ENCODE measurements around the gene SPNS2. TPM values are rescaled to one million over a fixed set of nuclear protein-coding genes. Genes with fewer than 3 reads are reported as not detected.

The SPNS2 gene
- total RNA-seq, 2 experiments from 2014 or later, result 0.15 to 0.60 TPM

DNA sequence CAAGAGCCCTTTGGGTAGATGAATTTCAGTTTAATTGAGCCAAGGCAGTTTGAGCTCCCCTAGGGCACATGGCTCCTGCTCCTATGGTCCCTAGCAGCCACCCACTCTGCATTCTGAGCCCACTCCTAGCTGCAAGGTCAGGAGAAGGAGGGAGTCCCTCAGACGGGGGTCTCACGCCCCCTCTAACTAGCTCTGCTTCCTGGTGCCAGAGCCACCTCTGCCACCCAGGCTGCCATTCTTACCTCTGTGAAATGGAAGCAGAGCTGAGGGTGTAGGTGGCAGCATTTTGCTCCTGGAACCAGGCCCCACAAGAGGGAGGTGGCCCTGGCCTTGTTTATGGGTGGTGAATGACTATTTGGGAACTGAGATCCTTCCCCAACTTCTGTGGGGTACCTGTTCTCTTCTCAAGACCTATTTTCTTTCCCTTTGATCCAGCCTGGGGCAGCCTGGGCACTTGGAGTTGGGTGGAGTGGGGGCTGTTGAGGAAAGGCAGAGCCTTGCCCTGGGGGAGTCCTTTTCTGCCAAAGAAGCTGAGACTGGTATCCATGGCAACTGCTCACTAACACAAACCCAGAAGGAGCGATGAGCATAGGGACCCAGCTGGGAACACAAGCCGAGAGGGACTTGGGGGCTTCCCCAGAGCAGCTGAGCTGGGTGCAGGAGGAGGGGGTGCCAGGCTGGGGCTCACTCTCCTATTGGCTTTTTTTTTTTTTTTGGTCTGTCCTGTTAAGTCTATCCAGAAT is 4.8 kb downstream of the SPNS2 start:
- H3K27ac Mint-ChIP-seq, result no peak overlapping the region
- H3K4me3 Mint-ChIP-seq, result no peak overlapping the region
- peaks cover 30% of the 10 kb centered on the region for H3K4me1 Mint-ChIP-seq
- POLR2A ChIA-PET, result interaction anchor here (1.1 to 1.2 kb wide), 2 partner anchors 12 to 23 kb away, joined by 4 read pairs; no protein-coding TSS in a partner anchor
- no peak for DNase-seq
- H3K36me3 Mint-ChIP-seq (ENCODE audit: low read depth), result no peaks in the 10 kb centered on the region
- CTCF ChIA-PET, result interaction anchor here (0.7 kb wide), 1 partner anchor 119 kb away, joined by 4 read pairs; no protein-coding TSS in a partner anchor
- H3K27me3 Mint-ChIP-seq, result peaks cover 31% of the 10 kb centered on the region
- no peaks in the 10 kb centered on the region for H3K9me3 Mint-ChIP-seq

DNA sequence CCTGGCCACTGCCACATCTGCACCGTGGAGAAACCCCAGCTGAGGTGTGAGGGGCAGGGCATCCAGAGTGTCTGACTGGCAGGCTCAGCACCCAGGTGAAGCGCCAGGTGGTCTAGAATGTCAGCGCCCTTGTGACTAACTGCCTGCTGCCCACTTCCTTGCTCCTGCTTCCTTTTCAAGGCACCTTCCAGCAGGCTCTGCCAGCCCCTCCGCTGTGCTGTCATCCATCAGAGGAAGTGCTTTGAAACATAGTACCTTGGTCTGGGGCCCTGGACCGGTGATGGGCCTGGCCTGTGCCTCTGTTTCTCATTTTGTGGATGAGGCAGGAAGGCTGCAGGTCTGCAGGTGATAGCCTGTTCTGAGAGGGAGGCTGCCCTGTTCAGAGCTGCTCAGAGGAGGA is 5.5 kb downstream of the SPNS2 start:
- Mint-ChIP-seq H3K4me3 (no peak overlapping the region), H3K9me3 (no peaks in the 10 kb centered on the region), H3K27me3 (peaks cover 31% of the 10 kb centered on the region), H3K27ac (no peak overlapping the region), H3K4me1 (peaks cover 37% of the 10 kb centered on the region), H3K36me3 (ENCODE audit: low read depth) (no peaks in the 10 kb centered on the region)
- POLR2A ChIA-PET, result interaction anchor here (1.1 kb wide), 1 partner anchor 18 kb away, joined by 5 read pairs; no protein-coding TSS in a partner anchor
- DNase-seq, result no peak
- CTCF ChIA-PET, result no interaction called here

DNA sequence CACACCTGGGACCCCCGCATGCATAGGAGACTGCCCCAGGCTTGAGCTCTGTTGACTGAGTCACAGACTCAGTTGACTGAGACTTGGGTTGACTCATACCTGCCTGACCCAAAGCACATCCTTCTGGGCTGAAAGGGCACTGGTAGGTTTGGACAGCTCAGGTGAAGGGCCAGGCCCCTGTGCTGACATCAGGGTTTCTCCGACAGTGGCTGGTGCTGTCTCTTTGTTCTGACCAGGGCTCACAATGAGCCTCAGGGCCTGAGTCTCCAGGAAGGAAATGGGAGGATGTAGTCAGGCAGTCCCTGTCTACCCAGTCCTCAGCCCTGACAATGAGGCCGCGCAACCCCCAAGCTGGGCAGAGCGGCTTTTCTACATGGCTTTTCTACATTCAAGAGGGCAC is 6.5 kb downstream of the SPNS2 start:
- DNase-seq, result no peak
- peaks cover 36% of the 10 kb centered on the region for H3K4me1 Mint-ChIP-seq
- no peaks in the 10 kb centered on the region for H3K36me3 Mint-ChIP-seq (ENCODE audit: low read depth)
- POLR2A ChIA-PET, result interaction anchor here (1.1 to 1.5 kb wide), 2 partner anchors 19 to 21 kb away, joined by 3 to 5 read pairs; no protein-coding TSS in a partner anchor
- no peak overlapping the region for H3K27ac Mint-ChIP-seq
- no peak overlapping the region for H3K4me3 Mint-ChIP-seq
- no peaks in the 10 kb centered on the region for H3K9me3 Mint-ChIP-seq
- CTCF ChIA-PET, result no interaction called here
- H3K27me3 Mint-ChIP-seq, result peaks cover 26% of the 10 kb centered on the region

DNA sequence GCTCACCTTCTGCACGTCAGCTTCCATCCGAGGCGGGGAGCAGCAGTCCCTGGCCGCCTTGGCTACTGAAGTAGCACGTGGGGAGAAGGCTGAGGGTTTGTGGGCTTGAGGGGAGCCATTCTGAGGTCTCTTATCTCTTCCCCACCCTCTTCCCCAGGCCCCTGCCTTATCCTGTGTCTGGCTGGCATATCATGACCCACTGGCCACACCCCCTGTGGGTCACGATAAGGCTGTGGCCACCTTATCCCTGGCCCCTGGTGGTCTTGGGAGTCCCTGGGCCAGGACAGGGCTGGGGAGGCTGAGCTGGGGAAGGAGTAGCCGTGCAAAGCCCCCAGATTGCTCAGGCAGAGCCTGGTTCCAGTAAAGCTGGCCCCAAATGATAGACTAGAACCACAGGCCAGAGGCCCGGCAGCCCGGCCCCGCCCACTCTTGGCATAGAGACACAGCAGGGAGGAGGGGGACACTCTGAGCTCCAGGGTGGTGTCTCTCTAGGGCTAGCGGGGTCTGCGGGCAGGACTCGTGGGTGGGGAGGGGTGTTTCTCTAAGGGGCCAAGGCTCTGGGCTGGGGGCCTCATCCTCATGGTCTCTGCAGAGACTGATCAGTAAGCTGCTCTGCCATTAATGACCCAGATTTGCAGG is 7.6 kb downstream of the SPNS2 start:
- CTCF ChIA-PET, result no interaction called here

DNA sequence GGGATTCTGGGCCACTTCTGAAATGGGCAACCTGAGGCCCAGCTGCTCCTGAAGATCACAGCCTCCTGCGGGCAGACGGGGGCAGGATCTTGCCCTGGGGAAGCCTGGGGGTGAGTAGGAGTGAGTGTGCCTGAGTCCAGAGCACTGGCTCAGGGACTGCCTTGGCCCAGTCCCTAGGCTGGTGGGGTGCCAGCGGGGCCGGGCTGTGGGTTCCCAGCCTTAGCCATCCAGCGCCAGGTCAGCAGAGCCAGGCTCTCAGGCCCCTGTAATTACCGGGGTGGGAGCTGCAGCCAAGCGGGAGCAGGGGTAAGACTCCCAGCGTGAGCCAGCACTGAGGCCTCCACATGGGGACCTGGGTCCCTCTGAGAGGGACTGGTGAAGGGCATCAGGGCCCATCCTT is 8.2 kb downstream of the SPNS2 start:
- H3K4me3 Mint-ChIP-seq, result no peak overlapping the region
- no peak for DNase-seq
- ChIA-PET CTCF (no interaction called here), POLR2A (no interaction called here)
- H3K4me1 Mint-ChIP-seq, result peaks cover 38% of the 10 kb centered on the region
- no peak overlapping the region for H3K27ac Mint-ChIP-seq
- H3K9me3 Mint-ChIP-seq, result no peaks in the 10 kb centered on the region
- peaks cover 9% of the 10 kb centered on the region for H3K27me3 Mint-ChIP-seq
- no peaks in the 10 kb centered on the region for H3K36me3 Mint-ChIP-seq (ENCODE audit: low read depth)

More for the DNA sequence above, 7.6 kb downstream of the SPNS2 start:
- H3K36me3 Mint-ChIP-seq (ENCODE audit: low read depth), result no peaks in the 10 kb centered on the region
- no peak for DNase-seq
- no peaks in the 10 kb centered on the region for H3K9me3 Mint-ChIP-seq
- peaks cover 38% of the 10 kb centered on the region for H3K4me1 Mint-ChIP-seq
- H3K27ac Mint-ChIP-seq, result no peak overlapping the region
- POLR2A ChIA-PET, result interaction anchor here (1.5 kb wide), 1 partner anchor 22 kb away, joined by 3 read pairs; no protein-coding TSS in a partner anchor
- peaks cover 15% of the 10 kb centered on the region for H3K27me3 Mint-ChIP-seq
- no peak overlapping the region for H3K4me3 Mint-ChIP-seq

DNA sequence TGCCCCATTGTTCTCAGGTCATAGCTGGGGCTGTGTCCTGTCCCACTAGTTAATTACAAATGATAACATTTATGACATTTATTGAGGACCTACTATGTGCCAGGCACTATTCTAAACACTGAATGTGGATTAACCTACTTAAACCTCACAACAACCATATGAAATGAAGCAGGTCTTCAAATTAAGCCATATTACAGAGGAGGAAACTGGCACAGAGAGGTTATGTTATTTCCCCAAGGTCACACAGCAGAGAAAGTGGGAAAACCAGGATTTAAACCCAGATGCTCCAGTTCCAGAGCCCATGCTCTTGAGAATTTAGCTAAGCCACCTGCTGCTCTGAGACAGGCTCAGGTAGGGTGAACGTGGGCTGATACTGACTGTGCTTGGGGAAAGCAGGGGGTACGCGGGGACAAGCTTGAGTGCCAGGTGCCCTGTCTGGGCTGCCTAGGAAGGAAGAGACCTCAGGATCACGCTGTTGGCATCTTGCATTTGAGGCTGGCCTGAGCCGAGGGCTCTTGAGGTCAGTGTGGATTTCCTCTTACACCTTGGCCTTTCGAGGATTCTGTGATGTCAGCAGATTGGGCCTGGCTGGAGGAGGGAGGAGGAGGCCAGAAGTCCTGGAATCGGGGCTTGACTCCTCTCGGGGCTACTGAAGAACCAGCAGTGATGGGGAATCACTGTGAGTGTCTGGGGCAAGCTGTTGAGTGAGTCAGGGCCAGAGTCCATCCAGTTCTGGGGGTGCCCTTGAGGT is 8.9 kb downstream of the SPNS2 start:
- Mint-ChIP-seq H3K27ac (no peak overlapping the region), H3K4me3 (no peak overlapping the region), H3K36me3 (ENCODE audit: low read depth) (no peaks in the 10 kb centered on the region), H3K4me1 (peaks cover 38% of the 10 kb centered on the region), H3K9me3 (no peaks in the 10 kb centered on the region), H3K27me3 (peaks cover 9% of the 10 kb centered on the region)
- ChIA-PET POLR2A (no interaction called here), CTCF (no interaction called here)
- no peak for DNase-seq

DNA sequence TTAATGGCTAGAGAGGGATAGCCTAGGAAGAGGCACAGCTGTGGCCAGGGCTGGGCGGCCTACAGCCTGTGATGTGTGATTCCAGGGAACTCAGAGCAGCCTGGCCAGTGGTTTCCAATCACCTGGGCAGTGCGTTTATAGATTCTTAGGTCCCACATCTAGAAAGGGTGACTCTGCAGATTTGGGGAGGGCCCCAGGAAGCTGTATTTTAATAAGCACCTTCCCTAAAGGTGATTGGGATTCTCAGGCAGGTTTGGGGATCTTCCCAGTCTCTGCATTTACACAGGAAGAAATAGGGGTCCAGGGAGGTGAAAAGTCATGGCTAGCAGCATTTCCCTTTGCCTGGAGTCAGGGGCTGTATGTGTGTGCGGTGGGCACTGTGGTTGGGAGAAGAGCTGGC is 9.5 kb downstream of the SPNS2 start:
- Mint-ChIP-seq H3K27me3 (peaks cover 5% of the 10 kb centered on the region), H3K4me3 (no peak overlapping the region), H3K4me1 (peaks cover 38% of the 10 kb centered on the region), H3K27ac (no peak overlapping the region), H3K36me3 (ENCODE audit: low read depth) (no peaks in the 10 kb centered on the region), H3K9me3 (no peaks in the 10 kb centered on the region)
- no peak for DNase-seq
- POLR2A ChIA-PET, result no interaction called here
- CTCF ChIA-PET, result no interaction called here

DNA sequence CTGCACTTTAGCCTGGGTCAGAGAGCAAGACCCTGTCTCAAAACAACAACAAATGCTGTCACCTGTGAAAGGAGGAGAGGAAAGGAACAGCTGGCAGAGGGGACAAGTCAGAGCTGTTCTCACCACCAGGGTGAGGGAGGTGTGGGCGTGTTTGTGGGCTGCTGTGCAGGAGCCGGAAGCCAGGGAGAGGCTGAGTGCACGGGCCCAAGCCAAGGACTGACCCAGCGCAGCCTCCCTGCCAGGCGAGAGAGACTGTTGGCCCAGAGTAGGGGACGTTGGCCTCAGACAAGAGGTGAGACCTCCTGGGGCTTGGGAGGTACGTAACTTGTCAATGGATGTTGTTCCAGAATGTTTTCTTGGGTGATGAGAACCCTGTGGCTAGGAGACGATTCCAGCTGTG is 10.7 kb downstream of the SPNS2 start:
- POLR2A ChIA-PET, result no interaction called here

DNA sequence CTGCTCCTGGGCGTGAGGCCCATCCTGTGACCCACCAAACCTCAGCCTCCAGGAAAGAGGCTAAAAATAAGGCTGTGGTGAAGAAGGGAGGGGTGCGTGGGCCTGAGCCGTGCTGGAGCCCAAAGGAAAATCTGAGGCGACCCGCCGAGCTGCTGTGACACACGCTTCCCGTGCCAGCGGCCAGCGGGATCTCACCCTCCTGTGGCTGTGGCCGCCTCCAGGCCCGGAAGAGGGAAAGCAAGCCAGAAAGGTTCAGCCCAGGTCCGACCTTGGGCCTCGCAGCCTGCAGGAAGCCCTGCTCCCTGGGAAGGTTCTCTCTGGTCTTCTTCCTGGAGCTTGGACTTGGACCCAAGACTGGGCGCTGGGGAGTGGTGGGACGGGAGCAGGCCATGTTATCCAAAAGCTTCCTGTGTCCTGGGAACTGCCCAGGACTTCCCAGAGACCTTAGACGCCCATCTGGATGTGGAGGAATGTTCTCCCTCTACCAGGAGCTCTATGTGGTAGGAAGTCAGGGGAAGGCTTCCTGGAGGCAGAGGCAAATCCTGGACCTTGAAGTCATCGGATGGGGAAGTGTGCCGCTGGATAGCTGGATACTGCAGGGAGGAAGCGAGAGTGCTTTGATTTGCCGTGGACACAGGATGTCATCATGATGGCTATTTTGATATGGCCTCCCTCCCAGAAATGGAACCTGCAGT is 11.4 kb downstream of the SPNS2 start:
- H3K4me3 Mint-ChIP-seq, result no peak overlapping the region
- H3K9me3 Mint-ChIP-seq, result no peaks in the 10 kb centered on the region
- peaks cover 21% of the 10 kb centered on the region for H3K4me1 Mint-ChIP-seq
- H3K36me3 Mint-ChIP-seq (ENCODE audit: low read depth), result no peaks in the 10 kb centered on the region
- no peak overlapping the region for H3K27ac Mint-ChIP-seq
- ChIA-PET POLR2A (no interaction called here), CTCF (interaction anchor here (1.3 to 1.5 kb wide), 2 partner anchors 10 to 57 kb away, joined by 3 to 4 read pairs; no protein-coding TSS in a partner anchor)
- H3K27me3 Mint-ChIP-seq, result peaks cover 5% of the 10 kb centered on the region
- DNase-seq, result no peak

More for the DNA sequence above, 10.7 kb downstream of the SPNS2 start:
- DNase-seq, result peak; percentile 60
- H3K27me3 Mint-ChIP-seq, result peaks cover 5% of the 10 kb centered on the region
- H3K36me3 Mint-ChIP-seq (ENCODE audit: low read depth), result no peaks in the 10 kb centered on the region
- peaks cover 28% of the 10 kb centered on the region for H3K4me1 Mint-ChIP-seq
- no peak overlapping the region for H3K4me3 Mint-ChIP-seq
- CTCF ChIA-PET, result interaction anchor here (1.0 to 1.5 kb wide), 3 partner anchors 9 to 88 kb away, joined by 3 to 4 read pairs (median 3); no protein-coding TSS in a partner anchor
- no peak overlapping the region for H3K27ac Mint-ChIP-seq
- no peaks in the 10 kb centered on the region for H3K9me3 Mint-ChIP-seq

DNA sequence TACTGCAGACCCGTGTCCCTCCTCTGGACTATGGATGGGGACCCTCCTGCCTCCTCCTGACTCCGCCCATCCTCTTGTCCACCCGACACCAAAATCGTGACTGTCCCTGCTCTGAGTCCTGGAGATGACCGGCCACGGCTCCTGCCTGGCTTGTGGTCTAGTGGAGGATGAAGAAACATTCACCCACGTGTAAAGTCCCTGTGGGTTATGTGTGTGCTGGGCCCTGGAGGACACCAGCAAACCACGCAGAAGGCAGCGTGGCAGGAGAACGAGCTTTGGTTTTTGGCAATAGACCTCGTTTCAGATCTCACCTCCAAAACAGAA is 11.9 kb downstream of the SPNS2 start:
- Mint-ChIP-seq H3K27me3 (peaks cover 5% of the 10 kb centered on the region), H3K36me3 (ENCODE audit: low read depth) (no peaks in the 10 kb centered on the region), H3K4me1 (peaks cover 20% of the 10 kb centered on the region), H3K9me3 (no peaks in the 10 kb centered on the region), H3K27ac (no peak overlapping the region), H3K4me3 (no peak overlapping the region)
- ChIA-PET CTCF (no interaction called here), POLR2A (no interaction called here)
- DNase-seq, result no peak

DNA sequence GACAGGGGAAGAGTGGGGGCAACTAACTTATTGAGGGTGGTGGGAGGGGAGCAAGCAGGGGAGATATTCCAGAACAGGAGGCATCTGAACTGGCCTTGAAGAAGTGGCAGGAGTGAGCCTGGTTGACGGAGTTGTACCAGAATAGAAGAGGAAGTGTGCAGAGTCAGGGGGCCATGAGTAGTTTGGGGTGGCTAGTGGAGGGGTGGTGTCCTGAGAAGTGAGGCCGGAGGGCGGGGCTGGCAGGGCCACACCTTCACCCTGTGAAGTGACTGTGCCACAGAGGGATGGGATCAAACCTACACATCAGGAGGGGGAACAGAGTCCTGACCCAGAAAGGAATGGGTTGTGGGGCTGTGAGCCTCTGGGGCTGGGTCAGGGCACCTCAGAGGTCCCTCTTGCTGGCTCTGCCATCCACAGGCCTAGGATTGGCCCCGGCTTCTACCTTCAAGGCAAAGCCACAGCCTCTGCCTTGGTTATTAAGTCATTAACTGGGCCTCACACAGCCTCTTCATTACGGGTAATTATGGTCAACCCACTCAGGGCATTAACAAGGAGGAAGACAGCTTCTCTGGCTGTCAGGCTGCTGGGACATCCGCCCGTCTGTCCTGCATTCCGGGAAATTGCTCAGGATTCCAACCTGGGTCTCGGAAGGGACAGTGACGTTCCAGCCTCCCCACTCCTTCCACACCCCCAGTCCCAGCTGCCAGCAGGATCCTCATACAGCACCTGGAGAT is 12.7 kb downstream of the SPNS2 start:
- ChIA-PET POLR2A (no interaction called here), CTCF (no interaction called here)
- no peaks in the 10 kb centered on the region for H3K36me3 Mint-ChIP-seq (ENCODE audit: low read depth)
- H3K9me3 Mint-ChIP-seq, result no peaks in the 10 kb centered on the region
- DNase-seq, result no peak
- no peak overlapping the region for H3K4me3 Mint-ChIP-seq
- H3K27ac Mint-ChIP-seq, result no peak overlapping the region
- peaks cover 5% of the 10 kb centered on the region for H3K27me3 Mint-ChIP-seq
- peaks cover 20% of the 10 kb centered on the region for H3K4me1 Mint-ChIP-seq
